ENCODE results near the gene RBM38. TPM values are rescaled to one million over a fixed set of nuclear protein-coding genes. Genes with fewer than 3 reads are reported as not detected.
A peak's percentile ranks its signal among the peaks of the same experiment; 100 is the strongest.

RBM38 gene
- total RNA-seq, 1 donor from 2014 or later: 16.6 TPM

GRCh38 chr20:57442158-57442887 is 51.1 kb downstream of the RBM38 start:
- H3K9me3 Mint-ChIP-seq (ENCODE audit: unreplicated experiment): peaks cover 6% of the 10 kb centered on the region
- no peak for TF ChIP-seq CTCF (IDR thresholded peaks at IDR 0.05; ENCODE audit: partially characterized antibody, unreplicated experiment)
- no peak for DNase-seq
- H3K27me3 Mint-ChIP-seq (ENCODE audit: unreplicated experiment): peaks cover 7% of the 10 kb centered on the region
- no peak overlapping the region for H3K4me3 Mint-ChIP-seq (ENCODE audit: unreplicated experiment)
- peaks cover 13% of the 10 kb centered on the region for H3K4me1 Mint-ChIP-seq (ENCODE audit: low read depth, unreplicated experiment)
- peak overlapping the region; percentile 87 for H3K27ac Mint-ChIP-seq (ENCODE audit: unreplicated experiment)
- peaks cover 13% of the 10 kb centered on the region for H3K36me3 Mint-ChIP-seq (ENCODE audit: unreplicated experiment)

GRCh38 chr20:57442888-57443239 is 51.7 kb downstream of the RBM38 start:
- H3K4me1 Mint-ChIP-seq (ENCODE audit: low read depth, unreplicated experiment): peaks cover 13% of the 10 kb centered on the region
- no peak overlapping the region for H3K4me3 Mint-ChIP-seq (ENCODE audit: unreplicated experiment)
- H3K9me3 Mint-ChIP-seq (ENCODE audit: unreplicated experiment): peaks cover 5% of the 10 kb centered on the region
- no peak for TF ChIP-seq CTCF (IDR thresholded peaks at IDR 0.05; ENCODE audit: partially characterized antibody, unreplicated experiment)
- peaks cover 7% of the 10 kb centered on the region for H3K27me3 Mint-ChIP-seq (ENCODE audit: unreplicated experiment)
- no peak overlapping the region for H3K27ac Mint-ChIP-seq (ENCODE audit: unreplicated experiment)
- DNase-seq: no peak
- peaks cover 13% of the 10 kb centered on the region for H3K36me3 Mint-ChIP-seq (ENCODE audit: unreplicated experiment)

- Mint-ChIP-seq H3K4me1 (ENCODE audit: low read depth, unreplicated experiment) (peaks cover 9% of the 10 kb centered on the region), H3K27ac (ENCODE audit: unreplicated experiment) (no peak overlapping the region), H3K9me3 (ENCODE audit: unreplicated experiment) (peaks cover 7% of the 10 kb centered on the region), H3K4me3 (ENCODE audit: unreplicated experiment) (no peak overlapping the region), H3K27me3 (ENCODE audit: unreplicated experiment) (peaks cover 9% of the 10 kb centered on the region), H3K36me3 (ENCODE audit: unreplicated experiment) (peaks cover 13% of the 10 kb centered on the region)
- no peak for DNase-seq
- no peak for TF ChIP-seq CTCF (IDR thresholded peaks at IDR 0.05; ENCODE audit: partially characterized antibody, unreplicated experiment)
These were observed 52.4 kb downstream of the RBM38 start for GRCh38 chr20:57443349-57444265.

GRCh38 chr20:57444394-57445048 is 53.3 kb downstream of the RBM38 start:
- no peak for TF ChIP-seq CTCF (IDR thresholded peaks at IDR 0.05; ENCODE audit: partially characterized antibody, unreplicated experiment)
- Mint-ChIP-seq H3K27me3 (ENCODE audit: unreplicated experiment) (peaks cover 9% of the 10 kb centered on the region), H3K9me3 (ENCODE audit: unreplicated experiment) (peaks cover 7% of the 10 kb centered on the region), H3K4me3 (ENCODE audit: unreplicated experiment) (no peak overlapping the region), H3K36me3 (ENCODE audit: unreplicated experiment) (peaks cover 13% of the 10 kb centered on the region), H3K4me1 (ENCODE audit: low read depth, unreplicated experiment) (peaks cover 8% of the 10 kb centered on the region), H3K27ac (ENCODE audit: unreplicated experiment) (no peak overlapping the region)
- DNase-seq: no peak

All from glutamatergic neuron (in vitro differentiated cells).